Epithelial cell of prostate (primary cell): ENCODE measurements around the gene ATP2A1.
"Not testable (repeated sequence)": the region's sequence is repeated elsewhere in the genome, so short reads cannot be mapped to it uniquely, and the experiment has no call there.

ENCODE experiments used
- DNase-seq: peaks from one replicate; pipeline ENCODE4 v3.0.0-alpha.2; 2011; ENCODE audit warnings: low read depth, low spot score
- H3K27ac ChIP-seq: fragments of 450-650 bp; 2 replicates; pipeline ENCODE4 v1.5.1; 2017; ENCODE audit warnings: mild to moderate bottlenecking

The ATP2A1 gene

DNA sequence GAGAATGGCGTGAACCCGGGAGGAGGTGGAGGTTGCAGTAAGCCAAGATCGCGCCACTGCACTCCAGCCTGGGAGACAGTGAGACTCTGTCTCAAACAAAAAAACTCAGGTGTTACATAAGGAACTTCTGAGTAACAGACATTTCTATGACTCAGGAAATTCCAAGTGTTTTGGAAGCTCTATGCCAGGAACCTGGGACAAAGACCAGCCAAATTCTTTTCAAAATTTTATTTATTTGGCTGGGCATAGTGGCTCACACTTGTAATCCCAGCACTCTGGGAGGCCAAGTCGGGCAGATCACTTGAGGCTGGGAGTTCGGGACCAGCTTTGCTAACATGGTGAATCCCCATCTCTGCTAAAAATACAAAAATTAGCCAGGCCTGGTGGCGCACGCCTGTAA, 19.9 kb upstream of the ATP2A1 start:
- no peak for DNase-seq
- H3K27ac ChIP-seq, result peak overlapping the region; percentile 58

DNA sequence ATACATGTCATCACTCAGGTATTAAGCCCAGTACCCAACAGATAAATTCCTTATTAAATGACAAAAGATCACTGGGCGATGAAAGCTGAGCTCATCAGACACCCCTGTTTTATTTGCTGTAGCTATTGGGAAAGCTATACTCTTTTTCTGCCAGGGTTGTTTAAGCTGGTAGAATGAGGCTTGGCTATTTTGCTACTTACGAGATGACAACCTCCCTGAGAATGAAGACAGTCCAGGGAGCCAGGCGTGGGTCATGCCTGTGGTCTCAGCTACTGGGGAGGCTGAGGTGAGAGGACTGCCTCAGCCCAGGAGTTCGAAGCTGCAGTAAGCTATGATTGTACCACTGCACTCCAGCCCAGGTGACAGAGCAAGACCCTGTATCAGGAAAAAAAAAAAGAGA, 19.0 kb upstream of the ATP2A1 start:
- no peak for DNase-seq
- peak overlapping the region; percentile 58 for H3K27ac ChIP-seq

DNA sequence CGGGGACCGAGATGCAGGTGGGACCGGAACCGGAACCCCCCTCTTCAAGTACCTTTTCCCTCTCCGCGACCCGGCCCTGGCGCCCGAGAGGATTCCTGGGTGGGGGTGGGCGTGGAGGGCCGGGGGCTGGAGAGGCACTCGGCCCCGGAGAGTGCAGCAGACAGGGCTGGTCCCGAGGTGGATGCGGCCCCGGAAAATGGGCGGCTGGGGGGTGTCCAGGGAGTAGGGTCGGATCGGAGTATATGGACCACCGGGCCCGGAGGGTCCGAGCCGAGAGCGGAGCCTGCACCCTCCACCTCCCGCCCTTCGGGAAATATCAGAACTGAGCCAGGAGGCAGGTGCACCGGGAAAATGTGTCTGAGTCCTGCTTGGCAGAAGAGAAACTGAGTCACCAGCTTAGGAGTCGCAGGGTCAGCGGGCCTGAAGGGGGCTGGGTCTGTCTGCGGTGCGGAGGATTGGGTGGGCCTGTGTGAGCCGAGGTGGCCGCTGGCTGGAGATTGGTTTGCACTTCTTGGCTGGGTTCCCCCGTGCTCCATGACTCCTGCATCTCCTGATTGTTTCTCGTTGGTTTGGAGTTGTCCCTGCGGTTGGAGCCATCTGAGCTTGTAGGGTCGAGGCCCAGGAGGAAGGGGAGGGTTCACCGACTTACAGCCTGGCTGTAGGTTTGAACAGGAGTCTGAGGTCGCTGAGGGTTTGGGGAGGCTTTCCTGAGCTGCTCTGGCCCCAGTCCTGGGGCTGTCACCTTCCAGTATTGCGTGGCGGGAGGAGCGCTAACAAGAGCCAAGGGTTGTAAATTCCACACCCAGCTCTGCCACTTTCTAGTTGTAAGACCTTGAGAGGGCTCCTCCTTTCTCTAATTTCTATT, 14.1 kb upstream of the ATP2A1 start:
- no peak for DNase-seq
- peak overlapping the region; percentile 85 for H3K27ac ChIP-seq

DNA sequence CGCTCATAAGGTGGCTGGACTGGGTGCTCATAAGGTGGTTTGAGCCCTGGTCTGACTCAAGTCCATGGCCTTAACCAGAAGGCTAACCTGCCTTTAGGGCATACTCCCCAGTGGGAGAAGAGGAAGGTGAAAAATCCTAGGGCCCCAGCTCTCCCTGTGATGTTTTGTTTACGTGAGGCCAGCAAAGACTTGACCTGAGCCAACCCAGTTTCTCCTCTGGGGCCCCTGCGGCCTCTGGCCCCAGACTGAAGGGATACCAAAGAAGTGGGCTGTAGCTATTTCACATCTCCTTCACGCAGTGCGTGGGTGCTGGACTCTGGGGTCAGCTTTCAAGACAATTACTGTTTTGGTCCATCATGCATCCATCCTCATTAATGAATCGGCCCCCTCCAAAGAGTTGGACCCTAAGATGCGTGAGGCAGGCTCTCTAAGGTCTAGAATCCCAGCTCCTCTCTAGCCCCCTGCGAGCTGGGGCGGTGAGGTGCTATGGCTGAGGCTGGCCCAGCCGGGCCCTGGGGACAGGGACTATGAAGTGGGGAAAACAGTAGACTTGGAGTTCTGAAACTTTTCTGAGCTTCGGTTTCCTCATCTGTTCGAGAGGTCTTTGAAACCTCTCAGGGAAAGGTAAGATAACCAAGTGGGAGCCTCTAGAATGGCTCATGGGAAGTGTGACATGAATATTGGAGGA, 13.1 kb upstream of the ATP2A1 start:
- DNase-seq, result no peak
- H3K27ac ChIP-seq, result peak overlapping the region; percentile 85

- no peak for DNase-seq
- H3K27ac ChIP-seq, result no peak overlapping the region
Observed at GRCh38 chr16:28865722-28866453, 12.4 kb upstream of the ATP2A1 start.

DNA sequence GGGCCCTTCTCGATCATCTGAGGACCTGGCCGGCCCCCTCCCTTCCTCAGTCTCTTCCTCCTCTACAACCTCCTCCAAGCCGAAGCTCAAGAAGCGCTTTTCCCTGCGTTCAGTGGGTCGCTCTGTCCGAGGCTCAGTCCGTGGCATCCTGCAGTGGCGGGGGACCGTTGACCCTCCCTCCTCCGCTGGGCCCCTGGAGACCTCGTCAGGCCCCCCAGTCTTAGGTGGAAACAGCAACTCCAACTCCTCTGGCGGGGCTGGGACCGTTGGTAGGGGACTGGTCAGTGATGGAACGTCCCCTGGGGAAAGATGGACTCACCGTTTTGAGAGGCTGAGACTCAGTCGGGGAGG, 11.9 kb upstream of the ATP2A1 start:
- no peak overlapping the region for H3K27ac ChIP-seq
- no peak for DNase-seq

DNA sequence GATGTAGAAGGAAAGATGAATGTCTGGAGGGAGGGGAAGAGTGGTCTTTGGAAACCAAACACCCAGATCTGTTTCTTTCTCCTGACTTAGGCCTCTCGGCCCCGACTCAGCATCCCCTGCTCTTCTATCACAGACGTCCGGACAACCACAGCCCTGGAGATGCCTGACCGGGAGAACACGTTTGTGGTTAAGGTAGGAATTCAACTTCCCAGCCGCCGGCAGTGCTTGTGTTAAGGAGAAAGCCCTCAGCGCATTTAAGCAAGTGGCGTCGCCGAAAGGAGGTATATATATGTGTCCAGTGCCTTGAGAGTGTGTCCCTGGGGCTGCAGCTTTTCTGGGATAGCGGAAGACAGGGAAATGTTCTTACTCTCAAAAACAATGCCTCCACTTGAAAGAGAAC, 11.0 kb upstream of the ATP2A1 start:
- no peak overlapping the region for H3K27ac ChIP-seq
- DNase-seq, result no peak

GRCh38 chr16:28867646-28868045, 10.6 kb upstream of the ATP2A1 start:
- not testable (repeated sequence) for H3K27ac ChIP-seq, DNase-seq

DNA sequence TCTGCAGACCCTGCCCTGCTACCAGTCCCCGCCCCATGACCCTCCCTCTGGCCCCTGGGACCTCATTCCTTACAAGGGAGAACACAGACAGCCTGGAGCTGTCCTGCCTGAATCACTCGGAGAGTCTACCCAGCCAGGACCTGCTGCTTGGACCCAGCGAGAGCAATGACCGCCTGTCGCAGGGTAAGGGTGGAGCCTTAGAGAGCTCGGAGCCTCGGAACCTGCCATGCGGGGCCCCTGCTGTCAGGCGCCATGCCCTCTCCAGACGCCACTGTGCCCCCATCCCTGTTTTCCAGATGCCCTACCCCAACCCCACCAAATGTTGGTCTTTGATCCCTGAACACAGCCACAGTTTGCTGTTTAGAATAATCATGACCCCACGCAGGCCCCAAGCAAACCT, 9.1 kb upstream of the ATP2A1 start:
- no peak for DNase-seq
- H3K27ac ChIP-seq, result no peak overlapping the region

DNA sequence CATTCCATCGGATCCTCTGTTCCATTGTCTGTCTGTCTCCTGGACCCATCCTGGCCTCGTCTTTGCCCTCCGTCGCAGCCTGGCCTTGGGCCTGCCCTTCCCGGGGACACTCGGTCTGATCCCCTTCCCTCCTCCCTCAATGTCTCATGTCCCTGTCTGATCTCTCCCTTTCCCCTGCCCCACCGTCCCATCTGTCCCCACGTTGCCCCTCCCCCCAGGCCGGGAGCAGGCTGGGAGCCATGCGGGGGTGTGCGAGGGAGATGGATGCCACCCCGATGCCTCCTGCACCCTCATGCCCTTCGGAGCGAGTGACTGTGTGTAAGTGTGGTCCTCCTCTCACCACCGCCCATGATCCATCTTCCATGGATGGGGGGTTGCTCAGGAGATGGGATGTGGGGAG, 5.3 kb upstream of the ATP2A1 start:
- no peak for DNase-seq
- H3K27ac ChIP-seq, result no peak overlapping the region

- no peak for DNase-seq
- H3K27ac ChIP-seq, result no peak overlapping the region
Observed at GRCh38 chr16:28873543-28874201, 4.6 kb upstream of the ATP2A1 start.

GRCh38 chr16:28874406-28874805, 3.9 kb upstream of the ATP2A1 start:
- no peak for DNase-seq
- H3K27ac ChIP-seq, result no peak overlapping the region

DNA sequence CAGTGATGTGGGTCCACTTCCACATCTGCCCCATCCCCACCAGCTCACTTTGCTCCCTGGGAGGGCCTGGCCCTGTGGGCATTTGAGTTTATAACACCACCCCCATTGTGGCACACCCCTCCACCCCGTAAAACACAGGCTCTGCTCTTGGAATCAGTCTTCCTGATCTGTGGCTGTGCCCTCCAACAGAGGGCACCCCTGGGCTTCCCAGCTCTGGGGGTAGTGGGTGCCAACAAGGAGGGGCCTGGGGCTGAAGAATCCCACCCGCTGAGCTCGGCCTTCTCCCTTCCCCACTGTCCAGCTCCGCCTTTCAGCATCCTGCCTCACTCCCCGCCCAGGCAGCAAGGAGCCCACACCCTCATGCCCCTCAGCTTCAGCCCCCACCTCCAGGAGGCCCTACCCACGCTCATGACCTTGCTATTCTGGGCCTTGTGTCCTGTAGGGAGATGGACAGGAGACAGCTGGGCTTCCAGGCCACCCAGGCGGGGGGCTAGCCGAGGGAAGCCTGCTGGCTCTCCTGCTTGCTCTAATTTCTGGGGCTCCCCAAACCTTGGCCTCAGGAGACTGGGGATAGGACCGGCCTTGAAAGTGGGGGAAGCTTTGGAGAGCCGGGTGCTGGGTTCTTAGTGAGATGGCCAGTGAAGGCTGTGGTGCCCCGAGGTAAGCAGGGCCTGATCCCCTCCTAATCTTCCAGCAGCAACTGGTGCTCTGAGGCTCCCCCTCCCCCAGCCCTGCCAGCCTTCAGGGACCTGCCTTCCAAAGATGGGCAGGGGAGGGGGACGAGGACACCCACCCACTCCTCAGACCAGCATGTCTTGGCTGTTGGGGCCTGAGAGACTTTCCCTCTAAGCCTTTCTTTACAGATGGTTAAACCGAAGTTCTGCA, 2.9 kb upstream of the ATP2A1 start:
- H3K27ac ChIP-seq, result no peak overlapping the region
- no peak for DNase-seq

DNA sequence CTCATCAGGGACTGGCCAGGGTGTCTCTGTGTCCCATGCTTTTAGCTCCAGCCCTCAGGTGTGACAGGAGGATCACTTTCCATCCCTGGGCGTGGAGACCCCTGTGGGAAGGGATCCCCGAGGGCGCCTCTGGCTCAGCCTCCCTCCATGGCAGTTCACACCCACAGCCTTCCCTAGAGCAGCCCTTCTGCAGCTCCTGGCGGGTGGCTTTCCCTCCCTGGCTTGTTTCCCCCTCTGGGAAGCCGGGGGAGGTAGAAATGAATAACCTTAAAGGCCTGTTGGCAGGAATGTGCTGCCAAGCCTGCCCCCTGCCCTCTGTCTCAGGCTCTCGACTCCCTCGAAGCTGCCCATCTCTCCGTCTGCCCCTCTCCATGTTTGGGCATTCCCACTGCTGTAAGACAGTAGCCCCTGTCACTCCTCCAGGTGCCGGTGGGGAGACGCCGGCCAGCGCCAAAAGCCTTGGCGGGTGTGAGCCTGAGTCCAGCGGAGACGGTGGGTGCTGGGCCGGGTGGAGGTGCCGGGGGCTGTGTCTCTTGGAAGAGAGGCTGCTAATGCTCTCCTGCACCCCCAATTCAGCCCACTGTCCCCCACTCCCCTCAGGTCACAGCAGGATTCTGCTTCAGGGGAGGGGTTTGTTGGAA, 2.1 kb upstream of the ATP2A1 start:
- H3K27ac ChIP-seq, result no peak overlapping the region
- DNase-seq, result no peak

DNA sequence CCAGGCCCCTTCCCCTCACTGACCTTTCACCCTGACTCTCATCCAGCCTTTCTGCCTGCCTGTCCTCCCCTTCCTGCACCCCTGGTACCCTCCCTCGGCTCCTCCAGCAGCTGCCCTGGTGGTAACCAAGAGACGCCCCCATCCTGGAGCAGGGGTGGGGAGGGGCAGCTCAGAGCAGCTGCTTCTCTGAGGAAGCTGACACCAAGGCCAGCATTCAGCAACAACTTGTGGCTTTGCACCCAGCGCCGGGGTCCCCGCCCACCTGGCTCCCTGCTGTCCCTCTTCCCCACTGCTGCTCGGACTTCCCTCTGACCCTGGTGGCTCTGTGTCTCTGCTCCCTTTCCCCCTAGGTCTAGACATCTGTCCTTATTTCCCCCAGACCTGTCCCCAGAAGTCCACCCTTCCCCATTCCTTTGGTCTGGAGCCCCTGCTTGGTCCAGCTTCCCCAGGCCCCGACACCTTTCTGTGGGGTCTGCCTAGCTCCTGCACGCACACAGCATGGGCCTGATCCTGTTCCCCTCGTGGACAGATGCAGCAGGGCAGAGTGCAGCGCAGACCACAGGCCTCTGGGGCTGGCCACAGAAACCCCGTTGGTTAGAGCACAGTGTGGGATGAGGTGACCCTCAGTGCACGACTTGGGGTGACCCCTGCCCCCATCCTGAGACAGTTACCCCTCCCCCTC, 1.2 kb upstream of the ATP2A1 start:
- no peak for DNase-seq

GRCh38 chr16:28877655-28878000, 660 bp upstream of the ATP2A1 start:
- no peak overlapping the region for H3K27ac ChIP-seq
- DNase-seq, result no peak

More for the DNA sequence above, 1.2 kb upstream of the ATP2A1 start:
- no peak overlapping the region for H3K27ac ChIP-seq

- DNase-seq, result no peak
- H3K27ac ChIP-seq, result no peak overlapping the region
Observed at GRCh38 chr16:28879261-28879840, 1.1 kb downstream of the ATP2A1 start.

DNA sequence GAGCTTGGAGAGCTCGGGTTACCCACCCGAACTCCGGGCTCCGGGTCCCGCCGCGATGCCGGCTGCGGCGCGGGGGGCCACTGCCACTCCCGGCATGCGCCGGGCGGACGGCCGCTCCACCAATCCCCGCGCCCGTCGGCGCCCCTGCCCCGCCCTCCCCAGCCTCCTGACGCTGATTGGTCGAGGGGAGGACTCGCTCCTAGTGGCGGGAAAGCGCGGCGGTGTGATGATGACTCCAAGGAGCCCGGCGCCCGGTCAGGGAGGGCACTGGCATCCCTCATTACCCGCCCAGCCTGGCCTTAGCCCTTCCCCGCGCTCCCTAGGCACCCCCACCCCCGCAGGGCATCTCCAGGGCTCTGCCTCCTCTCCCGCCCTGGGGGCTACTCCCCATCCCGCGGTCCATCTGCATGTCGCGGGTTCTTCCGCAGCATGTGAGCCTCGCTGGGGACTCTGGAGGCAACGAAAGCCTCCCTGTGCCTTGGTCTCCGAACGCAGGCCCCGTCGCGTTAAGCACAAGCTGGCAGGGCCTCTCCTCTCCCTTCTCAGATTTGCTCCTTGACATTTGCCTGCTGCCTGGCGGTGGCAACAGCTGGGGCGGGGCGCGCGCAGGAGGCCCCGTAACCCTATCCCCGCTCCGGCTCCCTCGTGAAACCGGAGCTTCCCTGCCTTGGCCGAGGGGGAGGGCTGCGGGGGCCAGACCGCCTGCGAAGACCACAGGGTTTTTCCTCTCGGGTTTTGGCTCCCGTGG, 1.7 kb downstream of the ATP2A1 start:
- H3K27ac ChIP-seq, result no peak overlapping the region
- DNase-seq, result no peak
